ENCODE measurements around the gene CTNNBIP1. TPM values are rescaled to one million over a fixed set of nuclear protein-coding genes. Genes with fewer than 3 reads are reported as not detected.

The CTNNBIP1 gene
- polyA plus RNA-seq, 1 donor from 2014 or later: 69.3 TPM

DNA sequence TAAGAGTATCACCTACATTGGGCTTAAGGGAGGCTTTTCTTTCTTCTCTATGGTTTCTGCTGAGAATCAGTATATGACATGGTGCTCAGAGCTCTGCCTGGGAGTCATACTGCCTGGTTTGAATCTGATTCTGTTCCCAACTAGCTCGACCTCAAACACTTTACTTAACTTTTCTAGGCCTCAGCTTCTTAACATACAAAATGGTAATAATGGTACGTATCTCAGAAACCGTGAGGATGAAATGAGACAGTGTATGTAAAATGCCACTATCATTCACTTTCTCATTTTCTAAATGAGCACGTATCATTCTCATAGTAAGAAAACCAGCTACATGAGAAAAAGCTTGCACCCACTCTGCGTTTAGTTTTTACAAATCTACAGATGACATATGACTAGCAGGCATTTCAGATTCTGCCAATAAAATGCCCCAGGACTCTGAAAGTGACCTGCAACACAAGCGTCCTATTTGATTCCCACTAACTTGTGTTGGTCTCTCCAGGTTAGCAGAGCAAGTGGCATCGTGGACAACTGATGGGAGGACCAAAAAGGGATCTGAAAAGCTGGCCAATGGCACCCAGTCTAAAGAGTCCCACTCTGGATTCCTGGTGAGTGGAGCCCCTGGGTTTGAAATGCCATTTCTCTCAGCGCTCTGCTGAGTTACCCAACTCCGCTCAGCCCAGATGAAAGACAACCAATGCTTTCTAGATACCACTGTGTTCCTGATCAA is 6.1 kb downstream of the CTNNBIP1 start:
- Histone ChIP-seq H3K27ac (ENCODE audit: low read length) (no peak overlapping the region), H3K4me2 (ENCODE audit: low read length) (no peak overlapping the region)

DNA sequence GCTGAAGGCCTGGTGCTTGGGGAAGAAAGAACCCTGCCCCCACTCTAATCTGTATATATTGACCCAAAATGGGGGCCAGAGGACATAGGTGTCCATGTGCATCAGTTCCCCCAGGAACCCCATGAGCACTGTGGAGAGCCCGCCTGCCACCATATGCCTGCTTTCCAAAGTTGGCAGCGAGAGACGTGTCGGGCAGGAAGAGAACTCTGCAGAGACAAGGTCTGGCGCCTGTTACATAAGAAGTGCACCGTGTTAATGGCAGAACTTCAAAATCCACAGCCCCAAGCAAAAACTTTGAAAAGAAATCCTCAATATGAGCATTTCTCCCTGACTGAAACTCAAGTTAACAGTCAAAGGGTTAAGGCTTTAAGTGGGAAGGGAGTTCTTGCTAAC is 8.0 kb downstream of the CTNNBIP1 start:
- Histone ChIP-seq H3K9ac (ENCODE audit: low read length) (no peak overlapping the region), H3K9me3 (ENCODE audit: low read length) (no peaks in the 10 kb centered on the region), H3K4me3 (ENCODE audit: low read length) (no peak overlapping the region), H3K4me2 (ENCODE audit: low read length) (no peak overlapping the region), H4K20me1 (ENCODE audit: insufficient read depth) (no peaks in the 10 kb centered on the region), H3K36me3 (ENCODE audit: insufficient read depth, low read length) (no peaks in the 10 kb centered on the region), H3K27ac (ENCODE audit: low read length) (no peak overlapping the region), H2AFZ (ENCODE audit: low read depth, low read length) (no peak overlapping the region), H3F3A (ENCODE audit: insufficient read depth, low read length, poor library complexity, severe bottlenecking) (no peaks in the 10 kb centered on the region), H3K9me2 (ENCODE audit: insufficient read depth, low read length) (no peaks in the 10 kb centered on the region), H3K27me3 (ENCODE audit: insufficient read depth, low read depth, low read length) (no peaks in the 10 kb centered on the region), H3K79me2 (replicated peaks; ENCODE audit: insufficient read depth, low read length) (peaks cover 11% of the 10 kb centered on the region)
- TF ChIP-seq MXI1 (conservative IDR thresholded peaks at IDR 0.05; ENCODE audit: poor library complexity, severe bottlenecking) (no peak), RAD21 (conservative IDR thresholded peaks at IDR 0.05) (no peak), TAF1 (IDR thresholded peaks at IDR 0.05; ENCODE audit: low read depth) (no peak), SMC3 (conservative IDR thresholded peaks at IDR 0.05; ENCODE audit: poor library complexity) (no peak), EZH2 (IDR thresholded peaks at IDR 0.05; ENCODE audit: borderline replicate concordance, insufficient read depth, low read length, poor library complexity, severe bottlenecking) (no peak), EP300 (conservative IDR thresholded peaks at IDR 0.05; ENCODE audit: poor library complexity, severe bottlenecking) (no peak), POLR2AphosphoS5 (IDR thresholded peaks at IDR 0.05) (no peak)
- TF ChIP-seq, protein P1, sequence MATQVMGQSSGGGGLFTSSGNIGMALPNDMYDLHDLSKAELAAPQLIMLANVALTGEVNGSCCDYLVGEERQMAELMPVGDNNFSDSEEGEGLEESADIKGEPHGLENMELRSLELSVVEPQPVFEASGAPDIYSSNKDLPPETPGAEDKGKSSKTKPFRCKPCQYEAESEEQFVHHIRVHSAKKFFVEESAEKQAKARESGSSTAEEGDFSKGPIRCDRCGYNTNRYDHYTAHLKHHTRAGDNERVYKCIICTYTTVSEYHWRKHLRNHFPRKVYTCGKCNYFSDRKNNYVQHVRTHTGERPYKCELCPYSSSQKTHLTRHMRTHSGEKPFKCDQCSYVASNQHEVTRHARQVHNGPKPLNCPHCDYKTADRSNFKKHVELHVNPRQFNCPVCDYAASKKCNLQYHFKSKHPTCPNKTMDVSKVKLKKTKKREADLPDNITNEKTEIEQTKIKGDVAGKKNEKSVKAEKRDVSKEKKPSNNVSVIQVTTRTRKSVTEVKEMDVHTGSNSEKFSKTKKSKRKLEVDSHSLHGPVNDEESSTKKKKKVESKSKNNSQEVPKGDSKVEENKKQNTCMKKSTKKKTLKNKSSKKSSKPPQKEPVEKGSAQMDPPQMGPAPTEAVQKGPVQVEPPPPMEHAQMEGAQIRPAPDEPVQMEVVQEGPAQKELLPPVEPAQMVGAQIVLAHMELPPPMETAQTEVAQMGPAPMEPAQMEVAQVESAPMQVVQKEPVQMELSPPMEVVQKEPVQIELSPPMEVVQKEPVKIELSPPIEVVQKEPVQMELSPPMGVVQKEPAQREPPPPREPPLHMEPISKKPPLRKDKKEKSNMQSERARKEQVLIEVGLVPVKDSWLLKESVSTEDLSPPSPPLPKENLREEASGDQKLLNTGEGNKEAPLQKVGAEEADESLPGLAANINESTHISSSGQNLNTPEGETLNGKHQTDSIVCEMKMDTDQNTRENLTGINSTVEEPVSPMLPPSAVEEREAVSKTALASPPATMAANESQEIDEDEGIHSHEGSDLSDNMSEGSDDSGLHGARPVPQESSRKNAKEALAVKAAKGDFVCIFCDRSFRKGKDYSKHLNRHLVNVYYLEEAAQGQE (IDR thresholded peaks at IDR 0.05; ENCODE audit: borderline replicate concordance): no peak
- TF ChIP-seq, protein P2, sequence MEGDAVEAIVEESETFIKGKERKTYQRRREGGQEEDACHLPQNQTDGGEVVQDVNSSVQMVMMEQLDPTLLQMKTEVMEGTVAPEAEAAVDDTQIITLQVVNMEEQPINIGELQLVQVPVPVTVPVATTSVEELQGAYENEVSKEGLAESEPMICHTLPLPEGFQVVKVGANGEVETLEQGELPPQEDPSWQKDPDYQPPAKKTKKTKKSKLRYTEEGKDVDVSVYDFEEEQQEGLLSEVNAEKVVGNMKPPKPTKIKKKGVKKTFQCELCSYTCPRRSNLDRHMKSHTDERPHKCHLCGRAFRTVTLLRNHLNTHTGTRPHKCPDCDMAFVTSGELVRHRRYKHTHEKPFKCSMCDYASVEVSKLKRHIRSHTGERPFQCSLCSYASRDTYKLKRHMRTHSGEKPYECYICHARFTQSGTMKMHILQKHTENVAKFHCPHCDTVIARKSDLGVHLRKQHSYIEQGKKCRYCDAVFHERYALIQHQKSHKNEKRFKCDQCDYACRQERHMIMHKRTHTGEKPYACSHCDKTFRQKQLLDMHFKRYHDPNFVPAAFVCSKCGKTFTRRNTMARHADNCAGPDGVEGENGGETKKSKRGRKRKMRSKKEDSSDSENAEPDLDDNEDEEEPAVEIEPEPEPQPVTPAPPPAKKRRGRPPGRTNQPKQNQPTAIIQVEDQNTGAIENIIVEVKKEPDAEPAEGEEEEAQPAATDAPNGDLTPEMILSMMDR (IDR thresholded peaks at IDR 0.05; ENCODE audit: poor library complexity, severe bottlenecking): no peak

More for the DNA sequence above, 6.1 kb downstream of the CTNNBIP1 start:
- no peaks in the 10 kb centered on the region for H4K20me1 ChIP-seq (ENCODE audit: insufficient read depth)
- no peaks in the 10 kb centered on the region for H3K9me2 ChIP-seq (ENCODE audit: insufficient read depth, low read length)
- no peak overlapping the region for H2AFZ ChIP-seq (ENCODE audit: low read depth, low read length)
- H3K79me2 ChIP-seq (replicated peaks; ENCODE audit: insufficient read depth, low read length): peaks cover 15% of the 10 kb centered on the region
- H3K36me3 ChIP-seq (ENCODE audit: insufficient read depth, low read length): no peaks in the 10 kb centered on the region
- H3F3A ChIP-seq (ENCODE audit: insufficient read depth, low read length, poor library complexity, severe bottlenecking): no peaks in the 10 kb centered on the region
- H3K4me3 ChIP-seq (ENCODE audit: low read length): no peak overlapping the region
- H3K27me3 ChIP-seq (ENCODE audit: insufficient read depth, low read depth, low read length): no peaks in the 10 kb centered on the region
- H3K9ac ChIP-seq (ENCODE audit: low read length): no peak overlapping the region
- no peak for TF ChIP-seq RAD21 (conservative IDR thresholded peaks at IDR 0.05)
- TF ChIP-seq, protein P2 (IDR thresholded peaks at IDR 0.05; ENCODE audit: poor library complexity, severe bottlenecking): no peak
- TF ChIP-seq, protein P1 (IDR thresholded peaks at IDR 0.05; ENCODE audit: borderline replicate concordance): no peak
- H3K9me3 ChIP-seq (ENCODE audit: low read length): no peaks in the 10 kb centered on the region
